ENCODE measurements around the gene ALX4. TPM values are rescaled to one million over a fixed set of nuclear protein-coding genes. Genes with fewer than 3 reads are reported as not detected.

Gene ALX4
- total RNA-seq, 1 donor from 2014 or later = 0.05 TPM

GRCh38 chr11:44236296-44236695 lies 73.6 kb downstream of the ALX4 start:
- peaks cover 18% of the 10 kb centered on the region for H3K36me3 Mint-ChIP-seq (ENCODE audit: low read depth)
- no peak for DNase-seq (ENCODE audit: low read depth, low spot score)

DNA sequence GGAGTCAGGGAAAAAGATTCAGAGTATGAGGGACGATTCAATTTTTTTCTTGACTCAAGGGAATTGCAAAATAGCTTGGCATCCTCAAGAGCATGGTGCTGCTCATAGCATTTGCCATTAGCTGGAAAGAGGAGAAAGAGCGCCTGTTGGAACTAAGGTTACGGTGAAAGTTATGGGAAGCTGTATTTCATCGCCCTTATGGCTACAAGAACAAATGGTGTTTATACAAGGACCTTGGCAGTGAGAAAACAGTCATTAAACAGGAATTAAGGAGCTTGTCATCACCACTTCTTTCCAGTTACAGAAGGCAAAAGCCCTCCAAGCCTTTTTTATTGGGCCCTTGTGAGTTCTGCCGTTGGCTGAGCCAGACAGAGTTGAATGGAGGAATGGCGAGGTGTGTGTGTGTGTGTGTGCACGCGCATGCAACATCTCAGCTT lies 74.2 kb downstream of the ALX4 start:
- Mint-ChIP-seq H3K4me1 (no peaks in the 10 kb centered on the region), H3K27ac (ENCODE audit: unreplicated experiment) (no peak overlapping the region), H3K4me3 (no peak overlapping the region), H3K27me3 (ENCODE audit: low read depth) (no peaks in the 10 kb centered on the region), H3K36me3 (ENCODE audit: low read depth) (peaks cover 18% of the 10 kb centered on the region), H3K9me3 (peaks cover 2% of the 10 kb centered on the region)
- no peak for TF ChIP-seq CTCF (conservative IDR thresholded peaks at IDR 0.05)
- DNase-seq (ENCODE audit: low read depth, low spot score) = no peak

More at GRCh38 chr11:44236296-44236695, 73.6 kb downstream of the ALX4 start:
- Mint-ChIP-seq H3K27ac (ENCODE audit: unreplicated experiment) (no peak overlapping the region), H3K9me3 (peaks cover 2% of the 10 kb centered on the region), H3K4me3 (no peak overlapping the region), H3K4me1 (no peaks in the 10 kb centered on the region), H3K27me3 (ENCODE audit: low read depth) (no peaks in the 10 kb centered on the region)
- TF ChIP-seq CTCF (conservative IDR thresholded peaks at IDR 0.05) = no peak

- Mint-ChIP-seq H3K27ac (ENCODE audit: unreplicated experiment) (no peak overlapping the region), H3K27me3 (ENCODE audit: low read depth) (peaks cover 9% of the 10 kb centered on the region), H3K36me3 (ENCODE audit: low read depth) (no peaks in the 10 kb centered on the region), H3K9me3 (no peaks in the 10 kb centered on the region), H3K4me3 (no peak overlapping the region), H3K4me1 (no peaks in the 10 kb centered on the region)
- no peak for TF ChIP-seq CTCF (conservative IDR thresholded peaks at IDR 0.05)
- no peak for DNase-seq (ENCODE audit: low read depth, low spot score)
These were observed 80.3 kb downstream of the ALX4 start for GRCh38 chr11:44229624-44230023.

DNA sequence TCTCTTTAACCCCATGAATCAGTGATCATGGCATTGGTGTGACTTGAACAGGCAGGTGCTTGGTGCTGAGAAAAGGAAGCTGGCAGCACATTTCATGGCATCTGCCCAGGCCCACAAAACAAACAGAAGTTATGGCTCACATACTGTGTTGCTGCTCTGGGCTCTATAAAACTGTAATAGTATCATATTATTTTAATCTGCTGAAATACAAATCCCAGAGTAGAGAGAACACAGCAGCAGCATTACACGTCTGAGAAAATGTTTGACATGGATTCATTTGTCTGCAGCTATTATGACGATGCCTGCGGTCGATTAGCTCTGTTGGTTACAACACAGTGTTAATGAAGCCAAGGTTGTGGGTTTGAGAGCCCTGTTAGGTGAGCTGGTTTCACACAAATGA lies 80.8 kb downstream of the ALX4 start:
- TF ChIP-seq CTCF (conservative IDR thresholded peaks at IDR 0.05) = no peak
- Mint-ChIP-seq H3K27me3 (ENCODE audit: low read depth) (peaks cover 9% of the 10 kb centered on the region), H3K27ac (ENCODE audit: unreplicated experiment) (no peak overlapping the region), H3K4me1 (no peaks in the 10 kb centered on the region), H3K4me3 (no peak overlapping the region), H3K36me3 (ENCODE audit: low read depth) (no peaks in the 10 kb centered on the region), H3K9me3 (no peaks in the 10 kb centered on the region)
- DNase-seq (ENCODE audit: low read depth, low spot score) = no peak

GRCh38 chr11:44228379-44228778 lies 81.6 kb downstream of the ALX4 start:
- Mint-ChIP-seq H3K36me3 (ENCODE audit: low read depth) (no peaks in the 10 kb centered on the region), H3K27ac (ENCODE audit: unreplicated experiment) (no peak overlapping the region), H3K4me3 (no peak overlapping the region), H3K4me1 (no peaks in the 10 kb centered on the region), H3K27me3 (ENCODE audit: low read depth) (peaks cover 9% of the 10 kb centered on the region), H3K9me3 (no peaks in the 10 kb centered on the region)
- no peak for DNase-seq (ENCODE audit: low read depth, low spot score)
- TF ChIP-seq CTCF (conservative IDR thresholded peaks at IDR 0.05) = no peak

GRCh38 chr11:44226945-44227344 lies 83.0 kb downstream of the ALX4 start:
- H3K27me3 Mint-ChIP-seq (ENCODE audit: low read depth) = peaks cover 17% of the 10 kb centered on the region
- no peaks in the 10 kb centered on the region for H3K36me3 Mint-ChIP-seq (ENCODE audit: low read depth)
- no peak for TF ChIP-seq CTCF (conservative IDR thresholded peaks at IDR 0.05)
- no peak for DNase-seq (ENCODE audit: low read depth, low spot score)
- H3K4me3 Mint-ChIP-seq = no peak overlapping the region
- H3K4me1 Mint-ChIP-seq = no peaks in the 10 kb centered on the region
- H3K27ac Mint-ChIP-seq (ENCODE audit: unreplicated experiment) = no peak overlapping the region
- no peaks in the 10 kb centered on the region for H3K9me3 Mint-ChIP-seq

Measured in neural crest cell (in vitro differentiated cells).